ENCODE measurements around the gene CCNB2.

Gene CCNB2

DNA sequence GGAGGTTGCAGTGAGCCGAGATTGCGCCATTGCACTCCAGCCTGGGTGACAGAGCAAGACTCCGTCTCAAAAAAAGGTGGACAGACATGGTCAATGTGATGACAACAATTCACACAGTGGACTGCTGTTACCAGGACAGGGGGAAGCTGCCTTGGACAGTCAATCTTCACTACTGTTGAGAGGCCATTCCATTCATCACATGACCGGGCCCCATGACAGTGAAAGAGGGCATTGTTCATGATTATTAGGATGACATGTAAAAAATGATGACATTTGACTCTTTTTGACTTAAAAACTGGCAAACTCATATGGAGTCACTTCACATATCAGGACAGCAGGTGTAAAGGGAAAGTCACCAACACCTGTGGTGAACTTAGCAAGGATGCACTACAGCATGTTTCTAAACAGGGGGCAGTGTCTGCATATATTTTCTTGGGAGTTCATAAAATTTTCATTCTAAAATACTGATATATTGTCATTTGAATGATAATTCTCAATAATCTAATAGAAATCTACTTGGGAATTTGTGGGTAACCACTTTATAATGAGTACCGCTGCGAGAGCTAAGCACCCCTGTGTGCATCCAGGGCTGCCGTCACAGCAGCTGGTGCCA lies 67.4 kb downstream of the CCNB2 start:
- Histone ChIP-seq H3K27me3 (ENCODE audit: insufficient read depth, poor library complexity, severe bottlenecking) (no peaks in the 10 kb centered on the region), H3K27ac (replicated peaks) (no peak overlapping the region), H3K4me3 (replicated peaks; ENCODE audit: insufficient read depth, low read length) (no peak overlapping the region)
- TF ChIP-seq GABPA (IDR thresholded peaks at IDR 0.05; ENCODE audit: low read depth) (no peak), POLR2AphosphoS5 (IDR thresholded peaks at IDR 0.05; ENCODE audit: low read depth) (no peak), SPI1 (IDR thresholded peaks at IDR 0.05; ENCODE audit: borderline replicate concordance, low read depth) (no peak)
- TF ChIP-seq, protein P1, sequence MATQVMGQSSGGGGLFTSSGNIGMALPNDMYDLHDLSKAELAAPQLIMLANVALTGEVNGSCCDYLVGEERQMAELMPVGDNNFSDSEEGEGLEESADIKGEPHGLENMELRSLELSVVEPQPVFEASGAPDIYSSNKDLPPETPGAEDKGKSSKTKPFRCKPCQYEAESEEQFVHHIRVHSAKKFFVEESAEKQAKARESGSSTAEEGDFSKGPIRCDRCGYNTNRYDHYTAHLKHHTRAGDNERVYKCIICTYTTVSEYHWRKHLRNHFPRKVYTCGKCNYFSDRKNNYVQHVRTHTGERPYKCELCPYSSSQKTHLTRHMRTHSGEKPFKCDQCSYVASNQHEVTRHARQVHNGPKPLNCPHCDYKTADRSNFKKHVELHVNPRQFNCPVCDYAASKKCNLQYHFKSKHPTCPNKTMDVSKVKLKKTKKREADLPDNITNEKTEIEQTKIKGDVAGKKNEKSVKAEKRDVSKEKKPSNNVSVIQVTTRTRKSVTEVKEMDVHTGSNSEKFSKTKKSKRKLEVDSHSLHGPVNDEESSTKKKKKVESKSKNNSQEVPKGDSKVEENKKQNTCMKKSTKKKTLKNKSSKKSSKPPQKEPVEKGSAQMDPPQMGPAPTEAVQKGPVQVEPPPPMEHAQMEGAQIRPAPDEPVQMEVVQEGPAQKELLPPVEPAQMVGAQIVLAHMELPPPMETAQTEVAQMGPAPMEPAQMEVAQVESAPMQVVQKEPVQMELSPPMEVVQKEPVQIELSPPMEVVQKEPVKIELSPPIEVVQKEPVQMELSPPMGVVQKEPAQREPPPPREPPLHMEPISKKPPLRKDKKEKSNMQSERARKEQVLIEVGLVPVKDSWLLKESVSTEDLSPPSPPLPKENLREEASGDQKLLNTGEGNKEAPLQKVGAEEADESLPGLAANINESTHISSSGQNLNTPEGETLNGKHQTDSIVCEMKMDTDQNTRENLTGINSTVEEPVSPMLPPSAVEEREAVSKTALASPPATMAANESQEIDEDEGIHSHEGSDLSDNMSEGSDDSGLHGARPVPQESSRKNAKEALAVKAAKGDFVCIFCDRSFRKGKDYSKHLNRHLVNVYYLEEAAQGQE (IDR thresholded peaks at IDR 0.05; ENCODE audit: insufficient replicate concordance, low read depth): no peak
- TF ChIP-seq, protein P2, sequence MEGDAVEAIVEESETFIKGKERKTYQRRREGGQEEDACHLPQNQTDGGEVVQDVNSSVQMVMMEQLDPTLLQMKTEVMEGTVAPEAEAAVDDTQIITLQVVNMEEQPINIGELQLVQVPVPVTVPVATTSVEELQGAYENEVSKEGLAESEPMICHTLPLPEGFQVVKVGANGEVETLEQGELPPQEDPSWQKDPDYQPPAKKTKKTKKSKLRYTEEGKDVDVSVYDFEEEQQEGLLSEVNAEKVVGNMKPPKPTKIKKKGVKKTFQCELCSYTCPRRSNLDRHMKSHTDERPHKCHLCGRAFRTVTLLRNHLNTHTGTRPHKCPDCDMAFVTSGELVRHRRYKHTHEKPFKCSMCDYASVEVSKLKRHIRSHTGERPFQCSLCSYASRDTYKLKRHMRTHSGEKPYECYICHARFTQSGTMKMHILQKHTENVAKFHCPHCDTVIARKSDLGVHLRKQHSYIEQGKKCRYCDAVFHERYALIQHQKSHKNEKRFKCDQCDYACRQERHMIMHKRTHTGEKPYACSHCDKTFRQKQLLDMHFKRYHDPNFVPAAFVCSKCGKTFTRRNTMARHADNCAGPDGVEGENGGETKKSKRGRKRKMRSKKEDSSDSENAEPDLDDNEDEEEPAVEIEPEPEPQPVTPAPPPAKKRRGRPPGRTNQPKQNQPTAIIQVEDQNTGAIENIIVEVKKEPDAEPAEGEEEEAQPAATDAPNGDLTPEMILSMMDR (IDR thresholded peaks at IDR 0.05; ENCODE audit: insufficient read depth, low read length): no peak
- no peak for DNase-seq (ENCODE audit: low read depth in 1 of 2, low spot score in 1 of 2)

DNA sequence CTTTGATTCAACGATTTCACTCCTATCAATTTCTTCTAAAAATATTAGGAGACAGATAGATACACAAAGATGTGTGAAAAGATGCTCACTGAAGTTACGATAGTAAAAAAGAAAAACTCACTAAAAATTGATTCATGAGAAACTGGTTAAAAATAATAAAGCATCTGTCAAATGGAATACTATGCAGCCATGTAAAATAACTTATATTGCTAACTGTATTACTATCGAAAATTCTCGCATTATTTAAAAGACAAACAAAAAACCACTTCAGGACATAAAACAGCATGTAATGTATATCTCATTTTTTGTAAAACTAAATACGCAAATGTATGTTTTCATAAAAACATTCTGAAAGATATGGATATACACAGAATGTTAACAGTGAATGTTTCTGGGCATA lies 68.2 kb downstream of the CCNB2 start:
- TF ChIP-seq SPI1 (IDR thresholded peaks at IDR 0.05; ENCODE audit: borderline replicate concordance, low read depth) (no peak), POLR2AphosphoS5 (IDR thresholded peaks at IDR 0.05; ENCODE audit: low read depth) (no peak), GABPA (IDR thresholded peaks at IDR 0.05; ENCODE audit: low read depth) (no peak)
- TF ChIP-seq, protein P2 (IDR thresholded peaks at IDR 0.05; ENCODE audit: insufficient read depth, low read length): no peak
- TF ChIP-seq, protein P1 (IDR thresholded peaks at IDR 0.05; ENCODE audit: insufficient replicate concordance, low read depth): no peak
- Histone ChIP-seq H3K27me3 (ENCODE audit: insufficient read depth, poor library complexity, severe bottlenecking) (no peaks in the 10 kb centered on the region), H3K27ac (replicated peaks) (no peak overlapping the region), H3K4me3 (replicated peaks; ENCODE audit: insufficient read depth, low read length) (no peak overlapping the region)
- DNase-seq (ENCODE audit: low read depth in 1 of 2, low spot score in 1 of 2): no peak

DNA sequence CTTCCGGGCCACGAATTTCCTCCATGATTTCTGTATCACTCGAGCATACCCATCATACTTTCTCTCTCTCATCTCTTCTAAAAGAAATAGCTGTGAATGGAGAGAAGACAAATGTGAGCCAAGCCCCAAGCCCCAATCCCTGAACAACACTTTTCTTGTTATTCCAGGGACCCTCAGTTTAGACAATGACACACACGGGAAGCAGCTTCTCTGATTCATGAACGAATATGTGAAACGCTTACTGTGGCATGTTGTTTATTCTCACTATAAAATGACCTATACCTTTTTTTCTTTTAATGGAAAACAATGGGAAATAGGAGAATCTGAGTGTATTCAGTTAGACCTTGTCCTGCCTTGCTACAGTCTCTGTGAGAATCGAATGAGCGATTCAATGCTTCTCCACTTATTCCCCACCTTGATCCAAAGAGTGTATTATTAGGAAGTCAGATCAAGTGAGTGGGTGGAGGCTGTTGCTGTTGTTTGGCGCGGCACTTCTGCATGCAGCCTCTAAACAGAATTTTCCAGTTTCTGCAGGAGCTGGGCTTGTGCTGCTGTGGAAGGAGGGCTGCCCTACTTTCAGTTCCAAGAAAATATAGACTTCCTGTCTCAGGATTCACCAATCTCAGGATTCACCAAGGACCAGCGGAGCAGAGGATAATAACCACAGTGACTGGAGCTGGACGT lies 69.3 kb downstream of the CCNB2 start:
- no peaks in the 10 kb centered on the region for H3K27me3 ChIP-seq (ENCODE audit: insufficient read depth, poor library complexity, severe bottlenecking)

More for the DNA sequence above, 69.3 kb downstream of the CCNB2 start:
- TF ChIP-seq SPI1 (IDR thresholded peaks at IDR 0.05; ENCODE audit: borderline replicate concordance, low read depth) (no peak), GABPA (IDR thresholded peaks at IDR 0.05; ENCODE audit: low read depth) (no peak), POLR2AphosphoS5 (IDR thresholded peaks at IDR 0.05; ENCODE audit: low read depth) (no peak)
- TF ChIP-seq, protein P2 (IDR thresholded peaks at IDR 0.05; ENCODE audit: insufficient read depth, low read length): no peak
- TF ChIP-seq, protein P1 (IDR thresholded peaks at IDR 0.05; ENCODE audit: insufficient replicate concordance, low read depth): no peak
- H3K4me3 ChIP-seq (replicated peaks; ENCODE audit: insufficient read depth, low read length): no peak overlapping the region
- no peak for DNase-seq (ENCODE audit: low read depth in 1 of 2, low spot score in 1 of 2)
- no peak overlapping the region for H3K27ac ChIP-seq (replicated peaks)

Measured in HL-60 (cell line).